ENCODE results near the gene HIVEP1.

DNA sequence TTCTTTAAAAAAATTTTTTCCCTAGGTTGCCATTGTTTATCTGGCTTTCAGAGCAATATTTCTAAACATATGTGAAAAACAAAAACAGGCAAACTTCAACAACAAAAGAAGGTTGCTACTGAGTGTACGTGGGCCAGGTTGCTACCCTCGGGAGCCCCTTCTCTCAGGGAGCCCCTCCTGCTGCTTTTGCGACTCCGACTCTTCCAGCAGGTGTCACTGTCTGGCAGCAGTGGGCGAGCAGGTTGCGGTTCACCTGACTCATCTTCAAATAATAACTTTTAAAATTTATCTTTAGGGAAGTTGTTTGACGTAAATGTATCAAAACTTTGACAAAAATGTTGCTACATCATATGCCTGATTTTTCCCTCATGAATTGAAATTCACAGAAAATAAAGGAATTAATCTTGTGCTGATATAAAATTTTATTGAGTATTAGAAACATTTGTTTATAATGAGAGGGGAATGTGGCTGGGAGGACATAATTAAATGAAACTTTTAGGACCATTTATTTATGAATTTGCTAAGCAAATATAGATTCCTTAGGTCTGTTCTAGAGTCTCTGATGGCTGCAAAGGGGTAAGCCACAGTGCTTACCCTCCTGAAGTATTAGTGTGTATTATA, 138.8 kb downstream of the HIVEP1 start:
- TF ChIP-seq, protein P1, sequence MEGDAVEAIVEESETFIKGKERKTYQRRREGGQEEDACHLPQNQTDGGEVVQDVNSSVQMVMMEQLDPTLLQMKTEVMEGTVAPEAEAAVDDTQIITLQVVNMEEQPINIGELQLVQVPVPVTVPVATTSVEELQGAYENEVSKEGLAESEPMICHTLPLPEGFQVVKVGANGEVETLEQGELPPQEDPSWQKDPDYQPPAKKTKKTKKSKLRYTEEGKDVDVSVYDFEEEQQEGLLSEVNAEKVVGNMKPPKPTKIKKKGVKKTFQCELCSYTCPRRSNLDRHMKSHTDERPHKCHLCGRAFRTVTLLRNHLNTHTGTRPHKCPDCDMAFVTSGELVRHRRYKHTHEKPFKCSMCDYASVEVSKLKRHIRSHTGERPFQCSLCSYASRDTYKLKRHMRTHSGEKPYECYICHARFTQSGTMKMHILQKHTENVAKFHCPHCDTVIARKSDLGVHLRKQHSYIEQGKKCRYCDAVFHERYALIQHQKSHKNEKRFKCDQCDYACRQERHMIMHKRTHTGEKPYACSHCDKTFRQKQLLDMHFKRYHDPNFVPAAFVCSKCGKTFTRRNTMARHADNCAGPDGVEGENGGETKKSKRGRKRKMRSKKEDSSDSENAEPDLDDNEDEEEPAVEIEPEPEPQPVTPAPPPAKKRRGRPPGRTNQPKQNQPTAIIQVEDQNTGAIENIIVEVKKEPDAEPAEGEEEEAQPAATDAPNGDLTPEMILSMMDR (CRISPR knock-in tag; IDR thresholded peaks at IDR 0.05), result peak; percentile 81
- TF ChIP-seq CAMTA2 (CRISPR knock-in tag; IDR thresholded peaks at IDR 0.05; ENCODE audit: borderline replicate concordance) (no peak), JARID2 (CRISPR knock-in tag; IDR thresholded peaks at IDR 0.05; ENCODE audit: insufficient replicate concordance) (no peak), EZH2 (conservative IDR thresholded peaks at IDR 0.05; ENCODE audit: low read depth, low read length) (no peak), EP300 (IDR thresholded peaks at IDR 0.05; ENCODE audit: low read depth in 2 of 2, low read length in 2 of 2) (no peak), EP300 (CRISPR knock-in tag; IDR thresholded peaks at IDR 0.05; ENCODE audit: borderline replicate concordance) (no peak), ZNF672 (CRISPR knock-in tag; IDR thresholded peaks at IDR 0.05) (no peak), ZNF703 (CRISPR knock-in tag; IDR thresholded peaks at IDR 0.05; ENCODE audit: borderline replicate concordance) (no peak), ZNF766 (CRISPR knock-in tag; IDR thresholded peaks at IDR 0.05; ENCODE audit: borderline replicate concordance) (no peak), SIN3A (IDR thresholded peaks at IDR 0.05; ENCODE audit: borderline replicate concordance, low read depth, low read length) (no peak), KLF12 (CRISPR knock-in tag; IDR thresholded peaks at IDR 0.05; ENCODE audit: borderline replicate concordance) (no peak), JUND (CRISPR knock-in tag; IDR thresholded peaks at IDR 0.05) (no peak)
- TF ChIP-seq, protein P2, sequence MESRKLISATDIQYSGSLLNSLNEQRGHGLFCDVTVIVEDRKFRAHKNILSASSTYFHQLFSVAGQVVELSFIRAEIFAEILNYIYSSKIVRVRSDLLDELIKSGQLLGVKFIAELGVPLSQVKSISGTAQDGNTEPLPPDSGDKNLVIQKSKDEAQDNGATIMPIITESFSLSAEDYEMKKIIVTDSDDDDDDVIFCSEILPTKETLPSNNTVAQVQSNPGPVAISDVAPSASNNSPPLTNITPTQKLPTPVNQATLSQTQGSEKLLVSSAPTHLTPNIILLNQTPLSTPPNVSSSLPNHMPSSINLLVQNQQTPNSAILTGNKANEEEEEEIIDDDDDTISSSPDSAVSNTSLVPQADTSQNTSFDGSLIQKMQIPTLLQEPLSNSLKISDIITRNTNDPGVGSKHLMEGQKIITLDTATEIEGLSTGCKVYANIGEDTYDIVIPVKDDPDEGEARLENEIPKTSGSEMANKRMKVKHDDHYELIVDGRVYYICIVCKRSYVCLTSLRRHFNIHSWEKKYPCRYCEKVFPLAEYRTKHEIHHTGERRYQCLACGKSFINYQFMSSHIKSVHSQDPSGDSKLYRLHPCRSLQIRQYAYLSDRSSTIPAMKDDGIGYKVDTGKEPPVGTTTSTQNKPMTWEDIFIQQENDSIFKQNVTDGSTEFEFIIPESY (CRISPR knock-in tag; IDR thresholded peaks at IDR 0.05), result peak; percentile 53; the same call in 1 of the 2 replicates
- TF ChIP-seq, protein P3, sequence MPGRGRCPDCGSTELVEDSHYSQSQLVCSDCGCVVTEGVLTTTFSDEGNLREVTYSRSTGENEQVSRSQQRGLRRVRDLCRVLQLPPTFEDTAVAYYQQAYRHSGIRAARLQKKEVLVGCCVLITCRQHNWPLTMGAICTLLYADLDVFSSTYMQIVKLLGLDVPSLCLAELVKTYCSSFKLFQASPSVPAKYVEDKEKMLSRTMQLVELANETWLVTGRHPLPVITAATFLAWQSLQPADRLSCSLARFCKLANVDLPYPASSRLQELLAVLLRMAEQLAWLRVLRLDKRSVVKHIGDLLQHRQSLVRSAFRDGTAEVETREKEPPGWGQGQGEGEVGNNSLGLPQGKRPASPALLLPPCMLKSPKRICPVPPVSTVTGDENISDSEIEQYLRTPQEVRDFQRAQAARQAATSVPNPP (CRISPR knock-in tag; IDR thresholded peaks at IDR 0.05), result no peak
- TF ChIP-seq, protein P4, sequence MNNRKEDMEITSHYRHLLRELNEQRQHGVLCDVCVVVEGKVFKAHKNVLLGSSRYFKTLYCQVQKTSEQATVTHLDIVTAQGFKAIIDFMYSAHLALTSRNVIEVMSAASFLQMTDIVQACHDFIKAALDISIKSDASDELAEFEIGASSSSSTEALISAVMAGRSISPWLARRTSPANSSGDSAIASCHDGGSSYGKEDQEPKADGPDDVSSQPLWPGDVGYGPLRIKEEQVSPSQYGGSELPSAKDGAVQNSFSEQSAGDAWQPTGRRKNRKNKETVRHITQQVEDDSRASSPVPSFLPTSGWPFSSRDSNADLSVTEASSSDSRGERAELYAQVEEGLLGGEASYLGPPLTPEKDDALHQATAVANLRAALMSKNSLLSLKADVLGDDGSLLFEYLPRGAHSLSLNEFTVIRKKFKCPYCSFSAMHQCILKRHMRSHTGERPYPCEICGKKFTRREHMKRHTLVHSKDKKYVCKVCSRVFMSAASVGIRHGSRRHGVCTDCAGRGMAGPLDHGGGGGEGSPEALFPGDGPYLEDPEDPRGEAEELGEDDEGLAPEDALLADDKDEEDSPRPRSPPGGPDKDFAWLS (CRISPR knock-in tag; IDR thresholded peaks at IDR 0.05; ENCODE audit: borderline replicate concordance), result no peak

All from HepG2 (cell line).